OCI-LY1 (cell line): Measurements from ENCODE around the gene MTOR.

ENCODE experiments used
- H2AFZ ChIP-seq: fragments of 200-600 bp; sonication (generic), shearing (Covaris generic); 2 replicates; pipeline ENCODE4 v1.6.0; 2014; ENCODE audit warnings: antibody characterized with exemption, mild to moderate bottlenecking, low read length
- H3F3A ChIP-seq: fragments of 200-600 bp; sonication (generic), shearing (Covaris generic); 2 replicates; pipeline ENCODE4 v1.6.0; 2014; ENCODE audit warnings: mild to moderate bottlenecking, antibody characterized with exemption, low read length, moderate library complexity; ENCODE audit not compliant: insufficient read depth
- H3K27ac ChIP-seq: fragments of 200-600 bp; sonication (generic); 2 replicates; pipeline ENCODE4 v1.5.1; 2014; ENCODE audit warnings: low read length, mixed run types, mild to moderate bottlenecking, low read depth; ENCODE audit not compliant: poor library complexity, severe bottlenecking
- H3K27me3 ChIP-seq: fragments of 200-600 bp; sonication (generic); 2 replicates; pipeline ENCODE4 v1.6.0; 2014; ENCODE audit warnings: antibody characterized with exemption, mild to moderate bottlenecking, low read length, moderate library complexity; ENCODE audit not compliant: insufficient read depth
- H3K36me3 ChIP-seq: fragments of 200-600 bp; sonication (generic); 2 replicates; pipeline ENCODE4 v1.6.1; 2014; ENCODE audit warnings: mild to moderate bottlenecking, antibody characterized with exemption, low read length, moderate library complexity, mixed read lengths; ENCODE audit not compliant: insufficient read depth
- H3K4me1 ChIP-seq: fragments of 200-600 bp; sonication (generic); 2 replicates; pipeline ENCODE4 v1.5.1; 2014; ENCODE audit warnings: mild to moderate bottlenecking, low read length, moderate library complexity; ENCODE audit not compliant: insufficient read depth, severe bottlenecking
- H3K4me2 ChIP-seq: fragments of 200-600 bp; sonication (generic), shearing (Covaris generic); 2 replicates; pipeline ENCODE4 v1.6.1; 2014; ENCODE audit warnings: low read length
- H3K4me3 ChIP-seq: fragments of 200-600 bp; sonication (generic); 2 replicates; pipeline ENCODE4 v1.5.1; 2014; ENCODE audit warnings: low read length, low read depth, mild to moderate bottlenecking, mixed read lengths; ENCODE audit not compliant: poor library complexity, severe bottlenecking
- H3K79me2 ChIP-seq: fragments of 200-600 bp; shearing (Covaris generic); 2 replicates; pipeline ENCODE4 v1.6.1; 2016; ENCODE audit warnings: mixed run types, low read length, mixed read lengths; ENCODE audit not compliant: insufficient read depth
- H3K9ac ChIP-seq: fragments of 200-600 bp; sonication (generic), shearing (Covaris generic); 2 replicates; pipeline ENCODE4 v1.6.1; 2014; ENCODE audit warnings: mild to moderate bottlenecking, low read length, mixed read lengths
- H3K9me2 ChIP-seq: fragments of 200-600 bp; sonication (generic), shearing (Covaris generic); 2 replicates; pipeline ENCODE4 v1.6.1; 2014; ENCODE audit warnings: low read depth, mild to moderate bottlenecking, low read length, mixed read lengths
- H3K9me3 ChIP-seq: fragments of 200-600 bp; shearing (Covaris generic); 2 replicates; pipeline ENCODE4 v1.6.1; 2014; ENCODE audit warnings: low read length, mixed read lengths
- H4K20me1 ChIP-seq: fragments of 200-600 bp; sonication (generic), shearing (Covaris generic); 2 replicates; pipeline ENCODE4 v1.6.0; 2016; ENCODE audit warnings: mild to moderate bottlenecking, low read length; ENCODE audit not compliant: insufficient read depth
- EZH2 ChIP-seq: fragments of 200-600 bp; sonication (generic), shearing (Covaris generic); IDR thresholded peaks from 2 replicates; pipeline ENCODE4 v1.8.0; 2017; ENCODE audit warnings: borderline replicate concordance, mixed run types, mild to moderate bottlenecking, antibody characterized with exemption, low read length, moderate library complexity, mixed read lengths
- TF ChIP-seq, protein P1 (sequence below): fragments of 200-600 bp; sonication (generic), shearing (Covaris generic); IDR thresholded peaks from 2 replicates; pipeline ENCODE4 v1.5.1; 2017; ENCODE audit warnings: mild to moderate bottlenecking, antibody characterized with exemption, low read length, moderate library complexity, mixed read lengths

MTOR gene

GRCh38 chr1:11284784-11285183 is 22.4 kb upstream of the MTOR start:
- no peaks in the 10 kb centered on the region for H3K9me3 ChIP-seq
- H3K9ac ChIP-seq: no peak overlapping the region
- H3K4me2 ChIP-seq: no peak overlapping the region
- no peak overlapping the region for H2AFZ ChIP-seq
- peaks cover 19% of the 10 kb centered on the region for H3K4me1 ChIP-seq
- no peak for TF ChIP-seq EZH2
- TF ChIP-seq, protein P1, sequence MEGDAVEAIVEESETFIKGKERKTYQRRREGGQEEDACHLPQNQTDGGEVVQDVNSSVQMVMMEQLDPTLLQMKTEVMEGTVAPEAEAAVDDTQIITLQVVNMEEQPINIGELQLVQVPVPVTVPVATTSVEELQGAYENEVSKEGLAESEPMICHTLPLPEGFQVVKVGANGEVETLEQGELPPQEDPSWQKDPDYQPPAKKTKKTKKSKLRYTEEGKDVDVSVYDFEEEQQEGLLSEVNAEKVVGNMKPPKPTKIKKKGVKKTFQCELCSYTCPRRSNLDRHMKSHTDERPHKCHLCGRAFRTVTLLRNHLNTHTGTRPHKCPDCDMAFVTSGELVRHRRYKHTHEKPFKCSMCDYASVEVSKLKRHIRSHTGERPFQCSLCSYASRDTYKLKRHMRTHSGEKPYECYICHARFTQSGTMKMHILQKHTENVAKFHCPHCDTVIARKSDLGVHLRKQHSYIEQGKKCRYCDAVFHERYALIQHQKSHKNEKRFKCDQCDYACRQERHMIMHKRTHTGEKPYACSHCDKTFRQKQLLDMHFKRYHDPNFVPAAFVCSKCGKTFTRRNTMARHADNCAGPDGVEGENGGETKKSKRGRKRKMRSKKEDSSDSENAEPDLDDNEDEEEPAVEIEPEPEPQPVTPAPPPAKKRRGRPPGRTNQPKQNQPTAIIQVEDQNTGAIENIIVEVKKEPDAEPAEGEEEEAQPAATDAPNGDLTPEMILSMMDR: no peak
- no peak overlapping the region for H3K4me3 ChIP-seq
- H3K27me3 ChIP-seq: no peaks in the 10 kb centered on the region
- no peaks in the 10 kb centered on the region for H3F3A ChIP-seq
- no peak overlapping the region for H3K27ac ChIP-seq
- H3K9me2 ChIP-seq: no peaks in the 10 kb centered on the region
- peaks cover 64% of the 10 kb centered on the region for H3K36me3 ChIP-seq
- no peaks in the 10 kb centered on the region for H3K79me2 ChIP-seq
- no peaks in the 10 kb centered on the region for H4K20me1 ChIP-seq

DNA sequence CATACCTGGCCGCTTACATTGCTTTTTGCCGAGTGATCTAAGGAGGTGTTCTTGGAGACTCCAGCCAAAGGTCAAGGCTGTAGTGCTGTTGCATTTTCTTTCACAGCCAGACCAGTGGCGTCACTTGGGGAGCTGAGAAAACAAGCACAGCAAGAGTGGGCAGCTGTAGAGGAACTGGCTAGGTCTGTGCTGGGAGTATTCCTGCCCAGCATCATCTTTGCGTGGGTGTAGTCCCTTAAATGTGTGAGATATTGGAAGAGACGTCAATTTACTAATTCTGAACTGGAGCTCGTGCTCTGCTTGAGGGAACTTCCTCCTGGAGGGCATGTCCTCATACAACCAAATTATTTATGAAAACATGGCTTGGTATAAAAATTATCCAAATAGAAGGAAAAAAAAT is 20.8 kb upstream of the MTOR start:
- Histone ChIP-seq H3K27me3 (no peaks in the 10 kb centered on the region), H4K20me1 (no peaks in the 10 kb centered on the region), H2AFZ (no peak overlapping the region), H3K4me3 (no peak overlapping the region), H3K79me2 (no peaks in the 10 kb centered on the region), H3K4me2 (no peak overlapping the region), H3K36me3 (peaks cover 60% of the 10 kb centered on the region), H3K9ac (no peak overlapping the region), H3F3A (no peaks in the 10 kb centered on the region), H3K9me3 (no peaks in the 10 kb centered on the region), H3K9me2 (no peaks in the 10 kb centered on the region), H3K27ac (no peak overlapping the region), H3K4me1 (peaks cover 19% of the 10 kb centered on the region)
- TF ChIP-seq, protein P1: no peak
- no peak for TF ChIP-seq EZH2

- peaks cover 48% of the 10 kb centered on the region for H3K36me3 ChIP-seq
- no peak overlapping the region for H3K4me3 ChIP-seq
- H3K9me2 ChIP-seq: no peaks in the 10 kb centered on the region
- TF ChIP-seq, protein P1: no peak
- TF ChIP-seq EZH2: no peak
- H3K27ac ChIP-seq: peak overlapping the region; percentile 60
- peaks cover 19% of the 10 kb centered on the region for H3K4me1 ChIP-seq
- H2AFZ ChIP-seq: no peak overlapping the region
- no peaks in the 10 kb centered on the region for H3F3A ChIP-seq
- H4K20me1 ChIP-seq: no peaks in the 10 kb centered on the region
- no peaks in the 10 kb centered on the region for H3K9me3 ChIP-seq
- 0 out of 2 replicates have a peak overlapping the region, but pooled peaks have one; percentile 9 for H3K4me2 ChIP-seq
- H3K79me2 ChIP-seq: no peaks in the 10 kb centered on the region
- H3K27me3 ChIP-seq: no peaks in the 10 kb centered on the region
- H3K9ac ChIP-seq: no peak overlapping the region; the same call in 1 of the 2 replicates
These were observed 19.4 kb upstream of the MTOR start for GRCh38 chr1:11281518-11282331.
